Peyer's patch (tissue), 4 donors: ENCODE measurements around the gene POR. TPM values are rescaled to one million over a fixed set of nuclear protein-coding genes. Genes with fewer than 3 reads are reported as not detected.

Source experiments
- DNase-seq, 3 donors: peaks; one replicate each; pipeline ENCODE4 v3.0.0-alpha.2; 2017 to 2019
- H3K27ac ChIP-seq, 4 donors: fragments of 200-600 bp; sonication (generic); one replicate each; pipeline ENCODE4 v1.5.1; 2016 to 2019
- H3K27me3 ChIP-seq, 2 donors: fragments of 200-600 bp; sonication (generic); one replicate each; pipeline ENCODE4 v1.5.1; 2019
- H3K36me3 ChIP-seq, 3 donors: fragments of 200-600 bp; sonication (generic); one replicate each; pipeline ENCODE4 v1.5.1; 2016 to 2019
- H3K4me1 ChIP-seq, 4 donors: fragments of 200-600 bp; sonication (generic); one replicate each; pipeline ENCODE4 v1.5.1; 2016 to 2019
- H3K4me3 ChIP-seq, 4 donors: fragments of 200-600 bp; sonication (generic); 1 replicate in 3 of 4; 2 replicates in 1 of 4; pipeline ENCODE4 v1.5.1; 2016 to 2019; ENCODE audit warnings: mild to moderate bottlenecking in 1 of 4
- H3K9me3 ChIP-seq, 4 donors: fragments of 200-600 bp; sonication (generic); one replicate each; pipeline ENCODE4 v1.5.1; 2016 to 2019; ENCODE audit warnings: mild to moderate bottlenecking in 1 of 4
- POLR2A ChIP-seq, 2 donors: fragments of 450-650 bp; IDR thresholded peaks; one replicate each; pipeline ENCODE4 v1.5.1; 2017; ENCODE audit warnings: antibody characterized with exemption in 2 of 2, mild to moderate bottlenecking in 2 of 2, moderate library complexity in 2 of 2
- total RNA-seq, 4 donors: library from RNA; depleted of rRNA; stranded (reverse); fragments of >200 nt; gene quantifications; one replicate each; pipeline ENCODE4 v1.1.0, GENCODE V29; 2016
- TF ChIP-seq, protein P1 (sequence below), 6 experiments: fragments of 450-650 bp in 4 of 6; fragments of 200-600 bp in 2 of 6; sonication (generic) in 1 of 6; IDR thresholded peaks; one replicate each; pipeline ENCODE4 v1.5.1; 2017 to 2019; ENCODE audit warnings: antibody characterized with exemption in 6 of 6, mild to moderate bottlenecking in 3 of 6, moderate library complexity in 1 of 6

The POR gene
- total RNA-seq, 4 donors from 2014 or later = 67.7 to 625 (median 451) TPM

DNA sequence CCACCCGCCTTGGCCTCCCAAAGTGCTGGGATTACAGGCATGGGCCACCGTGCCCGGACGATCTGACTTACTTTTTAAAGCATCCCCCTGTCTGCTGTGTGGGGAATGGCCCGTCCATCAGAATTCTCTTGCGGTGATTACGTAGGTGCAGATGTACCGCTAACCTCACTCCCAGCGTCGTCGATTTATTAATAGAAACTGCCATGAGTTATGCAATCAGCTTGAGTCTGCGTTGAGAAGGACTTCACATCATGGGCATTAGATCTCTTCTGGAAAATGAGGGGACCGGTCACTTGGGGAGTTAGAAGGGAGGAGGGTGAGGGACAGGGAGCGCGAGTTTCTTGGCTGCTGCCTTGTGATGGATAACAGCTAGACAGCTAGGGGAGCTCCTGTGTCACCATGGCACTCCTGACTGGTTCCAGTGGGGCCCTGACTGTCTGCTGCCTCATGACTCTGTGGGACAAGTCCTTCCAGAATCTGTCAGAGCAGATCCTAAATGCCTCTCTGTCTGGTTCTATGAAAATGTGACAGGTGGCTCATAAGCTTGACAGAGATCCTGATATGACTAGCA is 35.2 kb downstream of the POR start:
- no peak overlapping the region for H3K27ac ChIP-seq

DNA sequence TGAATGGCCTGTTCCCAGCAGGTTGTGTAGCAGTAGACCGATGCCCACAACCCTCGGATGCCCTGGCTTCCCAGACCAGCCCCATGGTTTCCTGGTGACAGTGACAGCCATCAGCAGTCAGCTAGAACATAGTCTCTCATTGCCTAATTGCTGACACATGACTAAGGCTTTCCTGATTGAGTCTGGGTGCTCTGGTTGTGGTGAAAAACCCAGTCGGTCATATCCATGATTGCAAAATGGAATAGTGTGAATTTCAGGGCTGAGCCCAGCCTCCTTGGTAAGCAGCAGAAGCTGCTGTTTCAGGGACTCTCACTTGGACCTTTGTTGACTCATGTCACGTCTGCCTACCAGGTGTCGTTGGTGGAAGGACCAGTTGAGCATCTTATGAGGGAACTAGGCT is 36.6 kb downstream of the POR start:
- DNase-seq = no peak
- peaks cover 0 to 30% (median 0%) of the 10 kb centered on the region in 3 donors for H3K36me3 ChIP-seq
- H3K9me3 ChIP-seq = no peaks in the 10 kb centered on the region
- H3K4me1 ChIP-seq = peaks cover 0 to 5% (median 0%) of the 10 kb centered on the region in 4 donors
- no peaks in the 10 kb centered on the region for H3K27me3 ChIP-seq
- no peak overlapping the region for H3K27ac ChIP-seq
- TF ChIP-seq POLR2A (IDR thresholded peaks at IDR 0.05) = no peak
- TF ChIP-seq, protein P1, sequence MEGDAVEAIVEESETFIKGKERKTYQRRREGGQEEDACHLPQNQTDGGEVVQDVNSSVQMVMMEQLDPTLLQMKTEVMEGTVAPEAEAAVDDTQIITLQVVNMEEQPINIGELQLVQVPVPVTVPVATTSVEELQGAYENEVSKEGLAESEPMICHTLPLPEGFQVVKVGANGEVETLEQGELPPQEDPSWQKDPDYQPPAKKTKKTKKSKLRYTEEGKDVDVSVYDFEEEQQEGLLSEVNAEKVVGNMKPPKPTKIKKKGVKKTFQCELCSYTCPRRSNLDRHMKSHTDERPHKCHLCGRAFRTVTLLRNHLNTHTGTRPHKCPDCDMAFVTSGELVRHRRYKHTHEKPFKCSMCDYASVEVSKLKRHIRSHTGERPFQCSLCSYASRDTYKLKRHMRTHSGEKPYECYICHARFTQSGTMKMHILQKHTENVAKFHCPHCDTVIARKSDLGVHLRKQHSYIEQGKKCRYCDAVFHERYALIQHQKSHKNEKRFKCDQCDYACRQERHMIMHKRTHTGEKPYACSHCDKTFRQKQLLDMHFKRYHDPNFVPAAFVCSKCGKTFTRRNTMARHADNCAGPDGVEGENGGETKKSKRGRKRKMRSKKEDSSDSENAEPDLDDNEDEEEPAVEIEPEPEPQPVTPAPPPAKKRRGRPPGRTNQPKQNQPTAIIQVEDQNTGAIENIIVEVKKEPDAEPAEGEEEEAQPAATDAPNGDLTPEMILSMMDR (IDR thresholded peaks at IDR 0.05) = no peak
- H3K4me3 ChIP-seq = no peak overlapping the region

More for the DNA sequence above, 35.2 kb downstream of the POR start:
- Histone ChIP-seq H3K36me3 (peaks cover 0 to 17% (median 0%) of the 10 kb centered on the region in 3 donors), H3K27me3 (no peaks in the 10 kb centered on the region), H3K9me3 (no peaks in the 10 kb centered on the region), H3K4me1 (peaks cover 0 to 14% (median 5%) of the 10 kb centered on the region in 4 donors), H3K4me3 (no peak overlapping the region)
- TF ChIP-seq, protein P1 (IDR thresholded peaks at IDR 0.05) = no peak
- no peak for TF ChIP-seq POLR2A (IDR thresholded peaks at IDR 0.05)
- DNase-seq = no peak

DNA sequence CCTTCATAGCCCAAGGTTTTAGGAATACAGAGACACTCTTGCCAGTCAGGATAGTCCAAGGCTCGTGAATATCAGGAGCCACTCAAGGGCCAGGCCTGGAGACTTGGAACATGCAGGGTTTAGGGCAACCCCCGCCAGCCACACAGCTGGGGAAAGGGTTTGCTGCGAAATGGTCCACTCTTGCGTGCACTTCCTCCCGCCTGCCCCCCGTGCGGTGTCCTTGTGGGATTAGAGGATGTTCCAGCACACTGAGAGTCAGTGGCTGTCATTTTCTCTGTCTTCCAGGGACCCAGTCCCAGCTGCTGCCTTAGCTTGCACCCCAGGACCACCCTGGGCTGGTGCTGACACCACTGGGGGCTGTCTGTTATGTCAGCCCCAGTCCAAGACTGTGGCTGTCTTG is 38.5 kb downstream of the POR start:
- no peak overlapping the region for H3K27ac ChIP-seq
- TF ChIP-seq POLR2A (IDR thresholded peaks at IDR 0.05) = no peak
- TF ChIP-seq, protein P1 (IDR thresholded peaks at IDR 0.05) = no peak

DNA sequence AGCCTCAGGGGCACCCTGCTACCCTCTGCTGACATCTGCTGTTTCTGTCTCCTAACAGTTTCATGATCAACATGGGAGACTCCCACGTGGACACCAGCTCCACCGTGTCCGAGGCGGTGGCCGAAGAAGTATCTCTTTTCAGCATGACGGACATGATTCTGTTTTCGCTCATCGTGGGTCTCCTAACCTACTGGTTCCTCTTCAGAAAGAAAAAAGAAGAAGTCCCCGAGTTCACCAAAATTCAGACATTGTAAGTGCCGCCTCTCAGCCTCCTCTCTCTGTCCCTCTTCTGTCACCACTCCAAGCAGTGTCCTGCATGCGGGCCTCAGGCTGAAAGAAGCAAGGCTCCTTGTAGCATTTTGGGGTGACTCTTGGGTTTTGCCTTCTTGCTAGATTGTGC is 39.0 kb downstream of the POR start:
- Histone ChIP-seq H3K4me3 (no peak overlapping the region), H3K27me3 (no peaks in the 10 kb centered on the region), H3K27ac (no peak overlapping the region), H3K4me1 (peaks cover 0 to 16% (median 0%) of the 10 kb centered on the region in 4 donors), H3K36me3 (peaks cover 0 to 42% (median 0%) of the 10 kb centered on the region in 3 donors), H3K9me3 (no peaks in the 10 kb centered on the region)
- no peak for DNase-seq
- no peak for TF ChIP-seq POLR2A (IDR thresholded peaks at IDR 0.05)
- TF ChIP-seq, protein P1 (IDR thresholded peaks at IDR 0.05) = no peak

More for the DNA sequence above, 38.5 kb downstream of the POR start:
- no peak overlapping the region for H3K4me3 ChIP-seq
- H3K36me3 ChIP-seq = peaks cover 0 to 41% (median 0%) of the 10 kb centered on the region in 3 donors
- peaks cover 0 to 14% (median 0%) of the 10 kb centered on the region in 4 donors for H3K4me1 ChIP-seq
- no peak for DNase-seq
- H3K9me3 ChIP-seq = no peaks in the 10 kb centered on the region
- no peaks in the 10 kb centered on the region for H3K27me3 ChIP-seq

DNA sequence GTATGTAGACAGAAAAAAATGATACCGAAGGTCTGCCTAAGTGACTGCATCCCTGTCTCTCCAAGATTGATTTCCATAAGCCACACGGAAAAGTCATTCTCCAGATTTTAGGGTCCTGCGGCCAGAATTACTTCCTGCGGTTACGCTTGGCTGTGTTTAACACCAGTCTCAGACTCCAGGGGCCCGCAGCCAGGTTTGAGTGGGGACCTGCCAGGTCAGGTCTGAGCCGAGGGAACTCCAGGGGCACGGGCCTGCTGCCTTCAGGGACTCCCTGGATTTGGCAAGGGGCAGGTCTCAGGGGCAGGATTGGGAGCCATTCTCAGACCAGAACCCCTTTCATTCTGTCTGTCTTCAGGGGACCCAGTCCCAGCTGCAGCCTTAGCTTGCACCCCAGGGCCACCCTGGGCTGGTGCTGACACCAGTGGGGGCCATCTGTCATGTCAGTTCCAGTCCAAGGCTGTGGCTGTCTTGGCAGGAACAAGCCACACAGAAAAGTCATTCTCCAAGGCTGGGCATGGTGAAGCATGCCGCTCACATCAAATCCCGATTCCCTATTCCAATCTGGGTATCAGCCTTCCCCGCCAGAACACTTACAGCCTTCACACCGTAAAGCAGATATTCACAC is 40.5 kb downstream of the POR start:
- peaks cover 0 to 54% (median 0%) of the 10 kb centered on the region in 3 donors for H3K36me3 ChIP-seq
- no peaks in the 10 kb centered on the region for H3K9me3 ChIP-seq
- H3K27me3 ChIP-seq = no peaks in the 10 kb centered on the region
- H3K27ac ChIP-seq = peak overlapping the region in 2 of 4 donors; percentile 84 to 85
- no peak overlapping the region for H3K4me3 ChIP-seq
- TF ChIP-seq POLR2A (IDR thresholded peaks at IDR 0.05) = no peak
- TF ChIP-seq, protein P1 (IDR thresholded peaks at IDR 0.05) = no peak
- H3K4me1 ChIP-seq = peaks cover 0 to 21% (median 0%) of the 10 kb centered on the region in 4 donors
- DNase-seq = no peak
